H1 (cell line): ENCODE measurements around the gene AQP6. TPM values are rescaled to one million over a fixed set of nuclear protein-coding genes. Genes with fewer than 3 reads are reported as not detected.

Experiments used
- POLR2AphosphoS5 ChIP-seq: IDR thresholded peaks from 2 replicates; pipeline ENCODE4 v1.6.1; 2011; ENCODE audit warnings: low read depth, low read length
- TAF1 ChIP-seq: IDR thresholded peaks from 2 replicates; pipeline ENCODE4 v1.6.1; 2011; ENCODE audit warnings: mild to moderate bottlenecking, low read depth, low read length
- polyA plus RNA-seq, 7 experiments: library from polyadenylated mRNA; depleted of rRNA in 3 of 7; stranded (reverse) in 5 of 7; unstranded in 2 of 7; fragments of >200 nt in 5 of 7; fragments of 200-250 nt in 2 of 7; gene quantifications; 1 replicate in 5 of 7; 2 replicates in 1 of 7; 4 replicates in 1 of 7; pipeline versions ENCODE4 v1.2.1 to v1.2.3, GENCODE V29; 2011 to 2013; ENCODE audit warnings: missing spikeins in 2 of 7, mixed read lengths in 2 of 7
- total RNA-seq: library from RNA; stranded (reverse); fragmentation: NEBNext Ultra II Directional; extraction: Animal tissue kit (Norgen Biotek cat#: 25700); gene quantifications from 2 replicates; pipeline ENCODE4 v1.2.1, GENCODE V29; 2021

The AQP6 gene
- total and polyA plus RNA-seq, 2 of the 8 experiments (the other 6 are each of a cell fraction or from before 2014, with no cell fraction given), result 0.03 to 0.17 TPM

GRCh38 chr12:50013361-50014147, 40.8 kb downstream of the AQP6 start (continued):
- TF ChIP-seq TAF1 (no peak), POLR2AphosphoS5 (no peak)
